ENCODE results near the gene TUBA1A. TPM values are rescaled to one million over a fixed set of nuclear protein-coding genes. Genes with fewer than 3 reads are reported as not detected.
A peak's percentile ranks its signal among the peaks of the same experiment; 100 is the strongest.

The TUBA1A gene
- polyA plus RNA-seq, 2 of the 4 experiments (the other 2 are of a cell fraction) = 163 to 222 TPM

DNA sequence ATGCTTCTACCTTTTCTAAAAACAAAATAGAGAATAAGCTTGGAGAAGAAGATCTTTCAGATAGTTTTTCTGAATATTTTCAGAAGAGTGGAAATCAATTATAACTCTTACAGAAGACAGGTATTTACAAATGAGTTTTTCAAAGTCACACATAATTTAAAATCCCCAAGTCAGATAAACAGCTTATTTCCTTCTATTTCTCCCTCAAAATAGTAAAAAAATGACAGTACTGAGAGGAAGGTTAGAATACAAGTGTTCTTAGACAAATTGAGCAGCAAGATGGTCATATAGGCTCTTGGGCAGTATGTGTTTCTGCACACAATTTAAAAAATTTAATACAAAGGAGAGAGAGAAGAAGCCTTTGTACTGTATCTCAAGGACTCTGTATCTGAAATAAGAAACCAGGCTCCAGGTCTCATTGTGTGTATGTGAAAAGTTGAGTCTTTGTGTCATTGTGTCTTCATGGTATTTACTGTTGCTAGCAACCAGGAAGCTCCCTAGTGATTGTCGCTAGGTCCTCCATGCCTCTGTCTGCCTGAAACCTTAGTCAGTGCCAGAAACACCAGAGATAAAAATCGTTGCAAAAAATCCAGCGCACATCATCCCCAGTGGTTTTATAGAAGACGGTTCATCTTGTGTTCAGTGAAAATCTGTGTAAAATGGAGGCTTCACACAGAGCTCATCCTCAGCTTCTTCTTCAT is 12.9 kb upstream of the TUBA1A start:
- ATAC-seq (peak; percentile 75 to 81), FAIRE-seq (no peak), DNase-seq (ENCODE audit: low read depth in 1 of 2, low spot score in 1 of 2) (peak in 1 of 2 experiments; percentile 82)
- POLR2A ChIA-PET = interaction anchor here (0.9 to 2.4 kb wide), 4 partner anchors 10 to 71 kb away, joined by 3 to 16 read pairs (median 9); partner anchors contain the start of genes TUBA1A and TUBA1B
- TF ChIP-seq BHLHE40 (IDR thresholded peaks at IDR 0.05; ENCODE audit: low read depth, low read length) (no peak), TFCP2L1 (CRISPR knock-in tag; IDR thresholded peaks at IDR 0.05) (no peak), FOSL2 (IDR thresholded peaks at IDR 0.05) (no peak; the same call in 1 of the 2 replicates), FOSL2 (CRISPR knock-in tag; IDR thresholded peaks at IDR 0.05) (no peak), MYC (IDR thresholded peaks at IDR 0.05; ENCODE audit: borderline replicate concordance, low read length) (no peak), HOXB13 (CRISPR knock-in tag; IDR thresholded peaks at IDR 0.05; ENCODE audit: low read depth) (no peak), JUN (IDR thresholded peaks at IDR 0.05) (no peak), NPAS2 (CRISPR knock-in tag; IDR thresholded peaks at IDR 0.05; ENCODE audit: borderline replicate concordance) (no peak), EHMT2 (IDR thresholded peaks at IDR 0.05; ENCODE audit: low read depth) (no peak), ZSCAN20 (CRISPR knock-in tag; IDR thresholded peaks at IDR 0.05) (no peak), SREBF2 (IDR thresholded peaks at IDR 0.05) (no peak), TP53 (CRISPR knock-in tag; IDR thresholded peaks at IDR 0.05) (no peak), RAD21 (conservative IDR thresholded peaks at IDR 0.05 in 1 of 2, IDR thresholded peaks at IDR 0.05 in 1 of 2) (no peak), CHD2 (IDR thresholded peaks at IDR 0.05; ENCODE audit: low read length, partially characterized antibody) (no peak), HOXB5 (CRISPR knock-in tag; IDR thresholded peaks at IDR 0.05) (no peak), REST (IDR thresholded peaks at IDR 0.05) (no peak), RCOR1 (IDR thresholded peaks at IDR 0.05; ENCODE audit: low read depth, low read length) (no peak)
- TF ChIP-seq, protein P1, sequence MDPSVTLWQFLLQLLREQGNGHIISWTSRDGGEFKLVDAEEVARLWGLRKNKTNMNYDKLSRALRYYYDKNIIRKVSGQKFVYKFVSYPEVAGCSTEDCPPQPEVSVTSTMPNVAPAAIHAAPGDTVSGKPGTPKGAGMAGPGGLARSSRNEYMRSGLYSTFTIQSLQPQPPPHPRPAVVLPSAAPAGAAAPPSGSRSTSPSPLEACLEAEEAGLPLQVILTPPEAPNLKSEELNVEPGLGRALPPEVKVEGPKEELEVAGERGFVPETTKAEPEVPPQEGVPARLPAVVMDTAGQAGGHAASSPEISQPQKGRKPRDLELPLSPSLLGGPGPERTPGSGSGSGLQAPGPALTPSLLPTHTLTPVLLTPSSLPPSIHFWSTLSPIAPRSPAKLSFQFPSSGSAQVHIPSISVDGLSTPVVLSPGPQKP (IDR thresholded peaks at IDR 0.05; ENCODE audit: low read depth, low read length) = no peak
- TF ChIP-seq, protein P2, sequence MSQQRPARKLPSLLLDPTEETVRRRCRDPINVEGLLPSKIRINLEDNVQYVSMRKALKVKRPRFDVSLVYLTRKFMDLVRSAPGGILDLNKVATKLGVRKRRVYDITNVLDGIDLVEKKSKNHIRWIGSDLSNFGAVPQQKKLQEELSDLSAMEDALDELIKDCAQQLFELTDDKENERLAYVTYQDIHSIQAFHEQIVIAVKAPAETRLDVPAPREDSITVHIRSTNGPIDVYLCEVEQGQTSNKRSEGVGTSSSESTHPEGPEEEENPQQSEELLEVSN (IDR thresholded peaks at IDR 0.05; ENCODE audit: borderline replicate concordance, low read depth) = no peak
- TF ChIP-seq, protein P3, sequence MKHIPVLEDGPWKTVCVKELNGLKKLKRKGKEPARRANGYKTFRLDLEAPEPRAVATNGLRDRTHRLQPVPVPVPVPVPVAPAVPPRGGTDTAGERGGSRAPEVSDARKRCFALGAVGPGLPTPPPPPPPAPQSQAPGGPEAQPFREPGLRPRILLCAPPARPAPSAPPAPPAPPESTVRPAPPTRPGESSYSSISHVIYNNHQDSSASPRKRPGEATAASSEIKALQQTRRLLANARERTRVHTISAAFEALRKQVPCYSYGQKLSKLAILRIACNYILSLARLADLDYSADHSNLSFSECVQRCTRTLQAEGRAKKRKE (CRISPR knock-in tag; IDR thresholded peaks at IDR 0.05; ENCODE audit: low read depth) = no peak
- Histone ChIP-seq H3K9me3 (no peaks in the 10 kb centered on the region), H3K4me2 (peak overlapping the region; percentile 65), H3K4me3 (no peak overlapping the region), H3K4me1 (peaks cover 30% of the 10 kb centered on the region), H3K27ac (peak overlapping the region; percentile 57 to 75)
- WGBS (ENCODE audit: missing lambda C conversion rate) = 36% methylated on average over 4 of the region's 4 CpGs
- CTCF ChIA-PET = interaction anchor here (0.7 to 1.7 kb wide), 9 partner anchors 17 to 113 kb away, joined by 3 to 5 read pairs (median 3); no protein-coding TSS in a partner anchor
